Trophoblast cell (in vitro differentiated cells and primary cell): ENCODE data around the gene APLP2.
A peak's percentile ranks its signal among the peaks of the same experiment; 100 is the strongest.

ENCODE experiments used
- DNase-seq, 2 donors: peaks; one replicate each; pipeline ENCODE4 v3.0.0-alpha.2; 2016
- H2AFZ ChIP-seq: 2 replicates; pipeline ENCODE4 v1.6.1; 2013; ENCODE audit warnings: low read length, moderate library complexity, mild to moderate bottlenecking; ENCODE audit not compliant: insufficient read depth, poor library complexity
- H2AK5ac ChIP-seq: 2 replicates; pipeline ENCODE4 v1.6.1; 2013; ENCODE audit warnings: mild to moderate bottlenecking, low read length
- H2BK120ac ChIP-seq: 2 replicates; pipeline ENCODE4 v1.6.1; 2013; ENCODE audit warnings: low read length, mild to moderate bottlenecking, moderate library complexity; ENCODE audit not compliant: insufficient read depth, poor library complexity
- H2BK12ac ChIP-seq: 2 replicates; pipeline ENCODE4 v1.6.1; 2013; ENCODE audit warnings: mild to moderate bottlenecking, low read length, moderate library complexity
- H2BK5ac ChIP-seq: 2 replicates; pipeline ENCODE4 v1.6.1; 2013; ENCODE audit warnings: low read length, low read depth, moderate library complexity, mild to moderate bottlenecking; ENCODE audit not compliant: poor library complexity
- H3K14ac ChIP-seq: 2 replicates; pipeline ENCODE4 v1.6.1; 2013; ENCODE audit warnings: mild to moderate bottlenecking, low read length
- H3K18ac ChIP-seq: 2 replicates; pipeline ENCODE4 v1.6.1; 2013; ENCODE audit warnings: mild to moderate bottlenecking, low read length
- H3K23ac ChIP-seq: 2 replicates; pipeline ENCODE4 v1.6.1; 2013; ENCODE audit warnings: low read length
- H3K27ac ChIP-seq: 2 replicates; pipeline ENCODE4 v1.5.1; 2013; ENCODE audit warnings: low read depth, mild to moderate bottlenecking, inconsistent platforms, low read length, moderate library complexity
- H3K27me3 ChIP-seq: 2 replicates; pipeline ENCODE4 v1.6.1; 2013; ENCODE audit warnings: inconsistent platforms, mild to moderate bottlenecking, low read length, moderate library complexity; ENCODE audit not compliant: insufficient read depth
- H3K36me3 ChIP-seq, 2 experiments: 1 replicate in 1 of 2; 2 replicates in 1 of 2; pipeline ENCODE4 v1.6.1; 2013; ENCODE audit warnings: low read length in 2 of 2, mild to moderate bottlenecking in 2 of 2, moderate library complexity in 1 of 2; ENCODE audit not compliant: insufficient read depth in 2 of 2, control insufficient read depth in 1 of 2
- H3K4ac ChIP-seq: 2 replicates; pipeline ENCODE4 v1.6.1; 2013; ENCODE audit warnings: low read depth, mild to moderate bottlenecking, low read length, moderate library complexity
- H3K4me1 ChIP-seq, 2 experiments: 1 replicate in 1 of 2; 2 replicates in 1 of 2; pipeline ENCODE4 v1.6.1; 2013; ENCODE audit warnings: low read length in 2 of 2, mild to moderate bottlenecking in 2 of 2, moderate library complexity in 1 of 2; ENCODE audit not compliant: insufficient read depth in 2 of 2, control insufficient read depth in 1 of 2
- H3K4me2 ChIP-seq: 2 replicates; pipeline ENCODE4 v1.6.1; 2013; ENCODE audit warnings: inconsistent platforms, mild to moderate bottlenecking, low read length, moderate library complexity
- H3K4me3 ChIP-seq: 2 replicates; pipeline ENCODE4 v1.5.1; 2013; ENCODE audit warnings: mild to moderate bottlenecking, low read depth, low read length, inconsistent platforms
- H3K79me1 ChIP-seq: one replicate; pipeline ENCODE4 v1.6.1; 2013; ENCODE audit warnings: low read length
- H3K79me2 ChIP-seq: 2 replicates; pipeline ENCODE4 v1.6.1; 2013; ENCODE audit warnings: low read length, mild to moderate bottlenecking; ENCODE audit not compliant: control insufficient read depth, insufficient read depth, poor library complexity
- H3K9ac ChIP-seq: 2 replicates; pipeline ENCODE4 v1.6.1; 2013; ENCODE audit warnings: mild to moderate bottlenecking, low read length
- H3K9me3 ChIP-seq: 2 replicates; pipeline ENCODE4 v1.6.1; 2013; ENCODE audit warnings: low read depth, mild to moderate bottlenecking, control low read depth, inconsistent platforms, low read length; ENCODE audit not compliant: insufficient read depth
- H4K12ac ChIP-seq: 2 replicates; pipeline ENCODE4 v1.6.1; 2013; ENCODE audit warnings: low read depth, mild to moderate bottlenecking, low read length, moderate library complexity
- H4K8ac ChIP-seq: 2 replicates; pipeline ENCODE4 v1.6.1; 2013; ENCODE audit warnings: low read depth, mild to moderate bottlenecking, low read length, moderate library complexity
- H4K91ac ChIP-seq: one replicate; pipeline ENCODE4 v1.6.1; 2013; ENCODE audit warnings: low read depth, mild to moderate bottlenecking, low read length, moderate library complexity
- WGBS: extraction: QIAGEN DNeasy Blood & Tissue Kit; methylation state at CpG from one replicate; pipeline ENCODE4 v1.1.7; 2013; ENCODE audit warnings: missing lambda C conversion rate; ENCODE audit not compliant: insufficient read length, insufficient coverage; ENCODE audit errors: extremely low coverage; 5-methylcytosine and 5-hydroxymethylcytosine counted together

APLP2 gene

DNA sequence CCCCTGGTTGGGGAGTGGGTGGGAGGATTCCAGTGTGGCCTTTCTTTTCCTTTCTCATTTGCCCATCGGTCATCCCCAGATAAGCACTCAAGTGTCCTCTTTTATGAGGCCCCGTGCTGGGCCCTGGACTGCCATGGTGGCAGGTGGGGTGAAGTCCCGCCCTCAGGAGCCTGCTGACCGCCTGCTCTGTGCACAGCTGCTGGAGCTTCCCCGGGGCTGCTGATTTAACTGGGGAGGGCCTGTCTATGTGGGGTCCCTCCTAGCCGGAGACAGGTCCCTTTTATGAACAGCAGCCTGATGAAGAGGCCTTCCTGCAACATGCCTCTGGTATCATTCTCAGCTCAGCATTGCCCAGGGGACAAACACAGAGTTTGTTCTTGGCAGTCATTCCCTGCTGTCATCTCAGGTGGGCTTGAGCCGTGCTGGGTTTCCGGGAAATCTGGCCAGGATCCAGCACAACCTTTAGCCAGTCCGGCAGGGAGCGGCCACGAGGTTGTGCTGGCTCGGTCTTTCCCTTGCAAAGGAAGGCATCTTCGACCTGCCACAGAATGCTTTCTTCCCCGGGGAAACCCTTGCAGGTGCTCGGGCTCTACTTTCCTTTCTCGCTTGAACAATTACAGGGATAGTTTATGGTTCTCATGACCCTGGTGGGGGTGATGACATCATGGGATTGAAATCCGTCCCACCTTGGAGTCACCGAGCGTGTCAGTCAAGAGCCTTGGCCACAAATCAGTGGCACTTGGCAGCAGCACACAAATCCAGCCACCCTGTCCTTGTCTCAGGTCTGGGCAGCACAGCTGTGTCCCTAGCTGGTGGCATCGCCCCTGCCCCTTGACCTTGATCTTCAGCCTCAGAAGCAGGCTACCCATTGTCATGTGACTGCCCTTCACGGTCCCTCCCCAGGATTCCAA lies 110.0 kb downstream of the APLP2 start:
- H2AK5ac ChIP-seq, result no peak overlapping the region
- WGBS, result no CpG with 5 or more reads among the region's 21 CpGs

DNA sequence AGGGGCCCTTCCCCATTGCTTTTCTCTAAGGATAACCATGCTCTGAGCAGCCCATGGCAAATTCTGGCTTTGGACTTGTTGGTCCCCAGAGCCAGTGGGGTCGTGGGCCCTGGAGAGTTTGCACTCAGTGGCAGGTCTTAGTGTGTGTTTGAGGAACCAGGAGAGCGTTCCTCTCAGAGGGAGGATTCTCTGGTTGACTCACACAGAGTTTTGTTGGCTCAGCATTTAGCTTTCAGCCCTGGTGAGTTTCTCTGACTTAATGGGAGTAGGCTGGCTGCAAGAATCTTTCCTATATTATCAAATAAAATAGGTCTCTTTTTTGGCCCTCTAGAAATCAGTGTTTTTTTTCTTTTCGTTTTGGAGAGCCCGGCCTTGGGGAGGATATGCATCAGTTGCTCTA lies 110.8 kb downstream of the APLP2 start:
- no peak overlapping the region for H2BK120ac ChIP-seq
- H2BK5ac ChIP-seq, result no peak overlapping the region
- H3K79me1 ChIP-seq, result no peaks in the 10 kb centered on the region
- H4K8ac ChIP-seq, result no peak overlapping the region
- no peak overlapping the region for H3K4ac ChIP-seq
- peak in 1 of 2 donors; percentile 24 for DNase-seq
- no peak overlapping the region for H3K4me3 ChIP-seq
- H4K91ac ChIP-seq, result no peak overlapping the region
- H2AFZ ChIP-seq, result no peak overlapping the region
- H3K4me2 ChIP-seq, result no peak overlapping the region
- H3K18ac ChIP-seq, result no peak overlapping the region
- no peak overlapping the region for H3K27ac ChIP-seq
- no peak overlapping the region for H3K9ac ChIP-seq
- H3K9me3 ChIP-seq, result no peaks in the 10 kb centered on the region
- H2AK5ac ChIP-seq, result no peak overlapping the region
- no peaks in the 10 kb centered on the region for H3K79me2 ChIP-seq
- no peak overlapping the region for H3K23ac ChIP-seq
- WGBS, result no CpG with 5 or more reads among the region's 4 CpGs
- H3K14ac ChIP-seq, result no peak overlapping the region
- no peak overlapping the region for H4K12ac ChIP-seq
- H3K4me1 ChIP-seq, result no peaks in the 10 kb centered on the region
- H3K27me3 ChIP-seq, result no peaks in the 10 kb centered on the region
- no peak overlapping the region for H2BK12ac ChIP-seq
- no peaks in the 10 kb centered on the region for H3K36me3 ChIP-seq

More for the DNA sequence above, 110.0 kb downstream of the APLP2 start:
- Histone ChIP-seq H3K9ac (no peak overlapping the region), H4K91ac (no peak overlapping the region), H3K27ac (no peak overlapping the region), H4K8ac (no peak overlapping the region), H2BK12ac (no peak overlapping the region), H3K79me1 (no peaks in the 10 kb centered on the region), H3K36me3 (no peaks in the 10 kb centered on the region), H3K9me3 (no peaks in the 10 kb centered on the region), H2BK5ac (no peak overlapping the region), H3K4me3 (no peak overlapping the region), H2BK120ac (no peak overlapping the region), H3K4ac (no peak overlapping the region), H3K14ac (no peak overlapping the region), H3K18ac (no peak overlapping the region), H3K79me2 (no peaks in the 10 kb centered on the region), H3K27me3 (no peaks in the 10 kb centered on the region), H3K4me2 (no peak overlapping the region), H3K4me1 (no peaks in the 10 kb centered on the region), H2AFZ (no peak overlapping the region), H3K23ac (no peak overlapping the region), H4K12ac (no peak overlapping the region)
- DNase-seq, result no peak

DNA sequence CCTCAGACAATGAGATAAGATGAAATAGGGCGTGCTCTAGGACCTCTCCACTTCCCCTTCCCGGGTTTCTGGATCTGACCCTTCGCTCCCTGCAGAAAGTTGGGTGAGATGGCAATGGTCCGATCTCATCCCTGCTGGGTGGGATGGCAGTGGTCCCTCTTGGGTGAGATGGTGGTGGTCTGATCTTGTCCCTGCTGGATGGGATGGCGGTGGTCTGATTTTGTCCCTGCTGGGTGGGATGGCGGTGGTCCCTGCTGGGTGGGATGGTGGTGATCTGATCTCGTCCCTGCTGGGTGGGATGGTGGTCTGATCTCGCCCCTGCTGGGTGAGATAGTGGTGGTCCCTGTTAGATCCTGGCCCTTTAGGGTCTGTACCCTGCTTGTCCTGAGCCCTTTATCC lies 111.2 kb downstream of the APLP2 start:
- no peak overlapping the region for H2BK120ac ChIP-seq
- no peak overlapping the region for H3K23ac ChIP-seq
- no peak overlapping the region for H2BK12ac ChIP-seq
- H3K18ac ChIP-seq, result no peak overlapping the region
- H4K91ac ChIP-seq, result no peak overlapping the region
- no peak overlapping the region for H2AFZ ChIP-seq
- no peak overlapping the region for H4K8ac ChIP-seq
- H3K27ac ChIP-seq, result no peak overlapping the region
- no peak overlapping the region for H3K4me2 ChIP-seq
- no peaks in the 10 kb centered on the region for H3K79me1 ChIP-seq
- no peak overlapping the region for H3K14ac ChIP-seq
- no peak overlapping the region for H4K12ac ChIP-seq
- H3K9ac ChIP-seq, result no peak overlapping the region
- H3K27me3 ChIP-seq, result no peaks in the 10 kb centered on the region
- H3K4me3 ChIP-seq, result peak overlapping the region; percentile 34
- H3K79me2 ChIP-seq, result no peaks in the 10 kb centered on the region
- no peak overlapping the region for H2BK5ac ChIP-seq
- no CpG with 5 or more reads among the region's 8 CpGs for WGBS
- H3K36me3 ChIP-seq, result no peaks in the 10 kb centered on the region
- no peak for DNase-seq
- H3K4me1 ChIP-seq, result no peaks in the 10 kb centered on the region
- H2AK5ac ChIP-seq, result no peak overlapping the region
- no peak overlapping the region for H3K4ac ChIP-seq
- H3K9me3 ChIP-seq, result no peaks in the 10 kb centered on the region

DNA sequence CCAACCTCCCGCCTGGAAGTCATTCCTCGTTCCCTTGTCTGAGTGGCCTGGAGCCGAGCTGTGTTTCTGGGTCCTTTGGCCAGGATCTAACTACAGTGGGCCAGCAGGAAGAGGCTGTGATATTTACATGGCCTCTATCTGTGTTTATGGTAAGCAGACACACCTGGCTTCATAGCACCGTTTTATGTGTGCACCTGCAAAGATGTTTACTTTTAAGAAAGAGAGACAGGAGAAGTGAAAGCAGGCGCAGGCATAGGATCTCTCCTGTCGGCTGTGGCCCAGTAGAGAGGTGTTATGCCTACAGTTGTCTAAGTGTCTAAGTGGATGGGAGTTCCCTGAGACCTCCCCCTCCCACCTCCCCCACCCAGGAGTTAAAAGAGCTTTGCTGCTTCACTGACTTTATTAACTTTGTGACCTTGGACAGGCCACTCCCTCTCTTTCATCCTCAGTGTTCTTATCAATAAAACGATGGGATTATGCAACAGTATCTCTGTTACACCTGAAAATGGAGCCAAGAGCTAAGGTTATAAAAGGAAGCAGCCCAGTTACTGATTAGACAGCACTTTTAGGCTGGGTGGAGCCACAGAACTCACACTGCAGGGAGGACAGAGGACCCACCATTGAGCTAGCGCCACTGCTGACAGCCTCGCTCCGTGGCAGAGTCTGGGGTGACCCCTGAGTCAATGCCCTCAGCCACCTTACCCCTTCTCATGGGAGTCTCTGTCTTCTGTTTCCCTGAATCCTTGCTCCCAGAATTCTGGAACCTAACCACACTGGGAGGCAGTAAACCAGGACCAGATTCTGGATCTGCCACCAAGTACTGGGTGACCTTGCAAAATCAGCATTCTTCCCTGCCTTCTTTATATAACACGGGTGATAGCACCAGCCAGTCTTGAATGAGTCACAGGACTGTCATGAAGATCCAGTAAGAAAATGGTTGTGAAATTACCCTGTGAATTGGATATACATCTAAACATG lies 111.9 kb downstream of the APLP2 start:
- no peak overlapping the region for H2BK5ac ChIP-seq
- H3K4ac ChIP-seq, result no peak overlapping the region
- no peak overlapping the region for H3K4me2 ChIP-seq
- no peaks in the 10 kb centered on the region for H3K79me2 ChIP-seq
- H4K8ac ChIP-seq, result no peak overlapping the region
- no peak overlapping the region for H2AK5ac ChIP-seq
- no peak overlapping the region for H3K18ac ChIP-seq
- no peak overlapping the region for H2BK12ac ChIP-seq
- no CpG with 5 or more reads among the region's 11 CpGs for WGBS
- no peaks in the 10 kb centered on the region for H3K27me3 ChIP-seq
- H2AFZ ChIP-seq, result no peak overlapping the region
- peak; percentile 50 to 80 for DNase-seq
- H3K9me3 ChIP-seq, result no peaks in the 10 kb centered on the region
- no peaks in the 10 kb centered on the region for H3K36me3 ChIP-seq
- peak overlapping the region; percentile 34 for H3K4me3 ChIP-seq
- no peak overlapping the region for H3K9ac ChIP-seq
- no peak overlapping the region for H3K14ac ChIP-seq
- H4K12ac ChIP-seq, result no peak overlapping the region
- no peaks in the 10 kb centered on the region for H3K4me1 ChIP-seq
- H3K23ac ChIP-seq, result no peak overlapping the region
- H3K79me1 ChIP-seq, result no peaks in the 10 kb centered on the region
- H2BK120ac ChIP-seq, result no peak overlapping the region
- H3K27ac ChIP-seq, result no peak overlapping the region
- H4K91ac ChIP-seq, result no peak overlapping the region
